ENCODE results near the gene ZNF784. TPM values are rescaled to one million over a fixed set of nuclear protein-coding genes. Genes with fewer than 3 reads are reported as not detected.

ZNF784 gene
- total and polyA plus RNA-seq, 2 experiments from 2014 or later, result 5.5 to 7.2 TPM

GRCh38 chr19:55637534-55637933, 13.2 kb upstream of the ZNF784 start:
- 87% methylated on average over 11 of the region's 11 CpGs for WGBS (ENCODE audit: low lambda C conversion rate, missing lambda C conversion rate)
- Histone ChIP-seq H3K36me3 (replicated peaks; ENCODE audit: insufficient read depth, low read depth) (no peaks in the 10 kb centered on the region), H2AFZ (no peak overlapping the region), H3K4me1 (ENCODE audit: insufficient read depth) (peaks cover 18% of the 10 kb centered on the region), H3K4me2 (no peak overlapping the region), H3K27ac (no peak overlapping the region), H3K27me3 (no peaks in the 10 kb centered on the region), H4K20me1 (ENCODE audit: insufficient read depth, poor library complexity, severe bottlenecking) (no peaks in the 10 kb centered on the region), H3K9me3 (ENCODE audit: low read depth) (no peaks in the 10 kb centered on the region), H3K9me2 (replicated peaks; ENCODE audit: insufficient read depth) (no peaks in the 10 kb centered on the region), H3K4me3 (no peak overlapping the region), H3K79me2 (peaks cover 64% of the 10 kb centered on the region)
- TF ChIP-seq EZH2phosphoT487 (IDR thresholded peaks at IDR 0.05; ENCODE audit: low read depth, severe bottlenecking, unreplicated experiment), result no peak
- TF ChIP-seq CTCF (IDR thresholded peaks at IDR 0.05; ENCODE audit: poor library complexity), result no peak
- no peak for TF ChIP-seq EZH2 (IDR thresholded peaks at IDR 0.05; ENCODE audit: borderline replicate concordance)
- DNase-seq (ENCODE audit: low spot score), result no peak

GRCh38 chr19:55636723-55637122, 12.4 kb upstream of the ZNF784 start:
- peaks cover 18% of the 10 kb centered on the region for H3K4me1 ChIP-seq (ENCODE audit: insufficient read depth)
- no peak overlapping the region for H3K27ac ChIP-seq
- no peaks in the 10 kb centered on the region for H4K20me1 ChIP-seq (ENCODE audit: insufficient read depth, poor library complexity, severe bottlenecking)
- no peaks in the 10 kb centered on the region for H3K36me3 ChIP-seq (replicated peaks; ENCODE audit: insufficient read depth, low read depth)
- H3K79me2 ChIP-seq, result peaks cover 59% of the 10 kb centered on the region
- H2AFZ ChIP-seq, result no peak overlapping the region
- 92% methylated on average over 4 of the region's 4 CpGs for WGBS (ENCODE audit: low lambda C conversion rate, missing lambda C conversion rate)
- H3K4me2 ChIP-seq, result peak overlapping the region; percentile 90
- TF ChIP-seq EZH2phosphoT487 (IDR thresholded peaks at IDR 0.05; ENCODE audit: low read depth, severe bottlenecking, unreplicated experiment) (no peak), EZH2 (IDR thresholded peaks at IDR 0.05; ENCODE audit: borderline replicate concordance) (no peak), CTCF (IDR thresholded peaks at IDR 0.05; ENCODE audit: poor library complexity) (no peak)
- H3K9me3 ChIP-seq (ENCODE audit: low read depth), result no peaks in the 10 kb centered on the region
- no peaks in the 10 kb centered on the region for H3K9me2 ChIP-seq (replicated peaks; ENCODE audit: insufficient read depth)
- no peaks in the 10 kb centered on the region for H3K27me3 ChIP-seq
- no peak overlapping the region for H3K4me3 ChIP-seq
- DNase-seq (ENCODE audit: low spot score), result no peak

GRCh38 chr19:55635856-55636440, 11.6 kb upstream of the ZNF784 start:
- H3K27ac ChIP-seq, result peak overlapping the region; percentile 96
- peak overlapping the region; percentile 90 for H3K4me2 ChIP-seq
- peaks cover 18% of the 10 kb centered on the region for H3K4me1 ChIP-seq (ENCODE audit: insufficient read depth)
- WGBS (ENCODE audit: low lambda C conversion rate, missing lambda C conversion rate), result 78% methylated on average over 7 of the region's 7 CpGs
- H3K36me3 ChIP-seq (replicated peaks; ENCODE audit: insufficient read depth, low read depth), result no peaks in the 10 kb centered on the region
- peaks cover 59% of the 10 kb centered on the region for H3K79me2 ChIP-seq
- TF ChIP-seq EZH2phosphoT487 (IDR thresholded peaks at IDR 0.05; ENCODE audit: low read depth, severe bottlenecking, unreplicated experiment) (no peak), CTCF (IDR thresholded peaks at IDR 0.05; ENCODE audit: poor library complexity) (no peak), EZH2 (IDR thresholded peaks at IDR 0.05; ENCODE audit: borderline replicate concordance) (no peak)
- no peak overlapping the region for H2AFZ ChIP-seq
- H3K4me3 ChIP-seq, result peak overlapping the region; percentile 72
- no peak for DNase-seq (ENCODE audit: low spot score)
- no peaks in the 10 kb centered on the region for H4K20me1 ChIP-seq (ENCODE audit: insufficient read depth, poor library complexity, severe bottlenecking)
- no peaks in the 10 kb centered on the region for H3K27me3 ChIP-seq
- H3K9me2 ChIP-seq (replicated peaks; ENCODE audit: insufficient read depth), result no peaks in the 10 kb centered on the region
- no peaks in the 10 kb centered on the region for H3K9me3 ChIP-seq (ENCODE audit: low read depth)
